ENCODE data around the gene TMEM244. TPM values are rescaled to one million over a fixed set of nuclear protein-coding genes. Genes with fewer than 3 reads are reported as not detected.

The TMEM244 gene
- total RNA-seq, 1 donor from 2014 or later: not detected

DNA sequence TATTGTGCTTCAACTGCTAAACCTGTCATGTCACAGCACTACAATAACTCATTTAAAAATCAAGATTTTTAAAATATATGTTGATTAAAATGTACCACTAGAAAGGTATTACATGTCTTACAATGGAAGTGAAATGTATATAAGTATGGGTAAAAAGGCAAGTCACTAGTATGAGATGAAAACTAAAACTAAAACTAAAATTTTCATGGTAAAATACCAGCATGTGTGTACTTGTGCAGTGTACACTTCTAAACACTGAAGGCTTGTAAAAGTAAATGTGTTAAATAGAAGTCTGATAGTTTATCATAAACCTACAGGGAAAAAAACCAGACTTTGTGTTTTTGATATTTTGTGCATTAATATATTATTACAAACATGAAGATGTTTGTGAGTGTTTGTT lies 13.7 kb upstream of the TMEM244 start:
- H4K20me1 ChIP-seq (ENCODE audit: insufficient read depth, low read length): no peaks in the 10 kb centered on the region

DNA sequence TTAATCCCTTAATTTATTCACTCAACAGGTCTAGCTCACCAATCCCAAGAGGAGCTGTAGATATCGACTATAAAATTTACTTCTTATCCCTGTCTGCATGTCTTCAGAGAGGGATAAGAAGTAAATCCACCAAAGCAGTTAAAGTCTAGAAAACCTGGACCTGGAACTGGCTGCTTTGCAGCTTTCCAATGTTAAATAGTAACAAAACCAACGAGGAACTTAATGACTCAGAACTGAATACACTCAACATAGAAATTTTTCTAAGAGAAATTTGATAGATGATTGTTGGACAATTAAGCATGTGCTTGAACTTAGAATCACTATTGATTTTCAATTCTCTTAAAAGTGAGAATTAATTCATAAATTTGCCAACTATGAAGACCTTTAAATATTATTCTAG lies 11.5 kb upstream of the TMEM244 start:
- H3K36me3 ChIP-seq (ENCODE audit: insufficient read depth, low read length): no peaks in the 10 kb centered on the region
- Mint-ChIP-seq H3K27me3 (ENCODE audit: low read depth, unreplicated experiment) (peaks cover 2% of the 10 kb centered on the region), H3K27ac (ENCODE audit: unreplicated experiment) (no peak overlapping the region), H3K36me3 (ENCODE audit: low read depth, unreplicated experiment) (no peaks in the 10 kb centered on the region), H3K4me3 (ENCODE audit: unreplicated experiment) (no peak overlapping the region), H3K4me1 (ENCODE audit: low read depth, unreplicated experiment) (peaks cover 3% of the 10 kb centered on the region), H3K9me3 (ENCODE audit: unreplicated experiment) (no peaks in the 10 kb centered on the region)
- no peaks in the 10 kb centered on the region for H3K27me3 ChIP-seq (ENCODE audit: insufficient read depth, low read length)
- no peak overlapping the region for H3K4me2 ChIP-seq (ENCODE audit: low read length)
- H3K27ac ChIP-seq (ENCODE audit: low read depth, low read length): no peak overlapping the region
- TF ChIP-seq, protein P1, sequence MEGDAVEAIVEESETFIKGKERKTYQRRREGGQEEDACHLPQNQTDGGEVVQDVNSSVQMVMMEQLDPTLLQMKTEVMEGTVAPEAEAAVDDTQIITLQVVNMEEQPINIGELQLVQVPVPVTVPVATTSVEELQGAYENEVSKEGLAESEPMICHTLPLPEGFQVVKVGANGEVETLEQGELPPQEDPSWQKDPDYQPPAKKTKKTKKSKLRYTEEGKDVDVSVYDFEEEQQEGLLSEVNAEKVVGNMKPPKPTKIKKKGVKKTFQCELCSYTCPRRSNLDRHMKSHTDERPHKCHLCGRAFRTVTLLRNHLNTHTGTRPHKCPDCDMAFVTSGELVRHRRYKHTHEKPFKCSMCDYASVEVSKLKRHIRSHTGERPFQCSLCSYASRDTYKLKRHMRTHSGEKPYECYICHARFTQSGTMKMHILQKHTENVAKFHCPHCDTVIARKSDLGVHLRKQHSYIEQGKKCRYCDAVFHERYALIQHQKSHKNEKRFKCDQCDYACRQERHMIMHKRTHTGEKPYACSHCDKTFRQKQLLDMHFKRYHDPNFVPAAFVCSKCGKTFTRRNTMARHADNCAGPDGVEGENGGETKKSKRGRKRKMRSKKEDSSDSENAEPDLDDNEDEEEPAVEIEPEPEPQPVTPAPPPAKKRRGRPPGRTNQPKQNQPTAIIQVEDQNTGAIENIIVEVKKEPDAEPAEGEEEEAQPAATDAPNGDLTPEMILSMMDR (IDR thresholded peaks at IDR 0.05; ENCODE audit: insufficient read depth, low read depth, low read length): no peak
- TF ChIP-seq EZH2 (IDR thresholded peaks at IDR 0.05; ENCODE audit: insufficient read depth, low read length): no peak
- no peak overlapping the region for H3K4me3 ChIP-seq (ENCODE audit: insufficient read depth, low read depth, low read length)
- H3K9ac ChIP-seq (ENCODE audit: low read length): no peak overlapping the region
- H3K79me2 ChIP-seq (ENCODE audit: insufficient read depth, low read length): no peaks in the 10 kb centered on the region
- peaks cover 5% of the 10 kb centered on the region for H3K4me1 ChIP-seq (ENCODE audit: insufficient read depth, low read length)
- H4K20me1 ChIP-seq (ENCODE audit: insufficient read depth, low read length): no peaks in the 10 kb centered on the region
- DNase-seq (ENCODE audit: low read depth) (no peak), FAIRE-seq (no peak)
- H3K9me3 ChIP-seq (ENCODE audit: insufficient read depth, low read depth, low read length): no peaks in the 10 kb centered on the region
- no peak overlapping the region for H2AFZ ChIP-seq (ENCODE audit: low read depth, low read length)

More for the DNA sequence above, 13.7 kb upstream of the TMEM244 start:
- no peak overlapping the region for H3K9ac ChIP-seq (ENCODE audit: low read length)
- no peak overlapping the region for H3K4me3 ChIP-seq (ENCODE audit: insufficient read depth, low read depth, low read length)
- no peak overlapping the region for H3K4me2 ChIP-seq (ENCODE audit: low read length)
- Mint-ChIP-seq H3K36me3 (ENCODE audit: low read depth, unreplicated experiment) (no peaks in the 10 kb centered on the region), H3K4me1 (ENCODE audit: low read depth, unreplicated experiment) (no peaks in the 10 kb centered on the region), H3K9me3 (ENCODE audit: unreplicated experiment) (peaks cover 8% of the 10 kb centered on the region), H3K4me3 (ENCODE audit: unreplicated experiment) (no peak overlapping the region), H3K27me3 (ENCODE audit: low read depth, unreplicated experiment) (peaks cover 2% of the 10 kb centered on the region), H3K27ac (ENCODE audit: unreplicated experiment) (no peak overlapping the region)
- no peaks in the 10 kb centered on the region for H3K36me3 ChIP-seq (ENCODE audit: insufficient read depth, low read length)
- no peaks in the 10 kb centered on the region for H3K4me1 ChIP-seq (ENCODE audit: insufficient read depth, low read length)
- no peaks in the 10 kb centered on the region for H3K79me2 ChIP-seq (ENCODE audit: insufficient read depth, low read length)
- no peak for FAIRE-seq
- no peak overlapping the region for H2AFZ ChIP-seq (ENCODE audit: low read depth, low read length)
- no peaks in the 10 kb centered on the region for H3K27me3 ChIP-seq (ENCODE audit: insufficient read depth, low read length)
- TF ChIP-seq, protein P1 (IDR thresholded peaks at IDR 0.05; ENCODE audit: insufficient read depth, low read depth, low read length): no peak
- no peak for TF ChIP-seq EZH2 (IDR thresholded peaks at IDR 0.05; ENCODE audit: insufficient read depth, low read length)
- no peak overlapping the region for H3K27ac ChIP-seq (ENCODE audit: low read depth, low read length)
- DNase-seq (ENCODE audit: low read depth): no peak
- H3K9me3 ChIP-seq (ENCODE audit: insufficient read depth, low read depth, low read length): no peaks in the 10 kb centered on the region

DNA sequence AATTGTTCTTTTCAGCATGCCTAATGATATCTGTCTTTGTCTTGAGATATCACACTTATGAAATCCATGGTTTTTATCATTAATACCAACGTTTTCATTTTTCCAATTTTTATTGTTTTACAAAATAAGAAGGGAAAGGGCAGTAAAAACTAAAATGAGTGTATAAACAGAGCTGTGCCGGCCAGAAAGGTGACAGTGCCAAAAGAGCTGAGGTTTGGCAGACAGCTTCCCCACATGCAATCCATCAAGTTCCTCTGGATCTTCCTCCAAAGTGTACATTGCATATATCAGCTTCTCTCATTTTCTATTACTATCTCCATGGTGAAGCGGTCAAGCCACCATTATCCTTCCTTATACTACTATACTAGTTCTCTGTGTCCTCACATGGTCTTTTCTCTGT lies 10.1 kb upstream of the TMEM244 start:
- no peak overlapping the region for H2AFZ ChIP-seq (ENCODE audit: low read depth, low read length)
- Mint-ChIP-seq H3K27ac (ENCODE audit: unreplicated experiment) (no peak overlapping the region), H3K36me3 (ENCODE audit: low read depth, unreplicated experiment) (no peaks in the 10 kb centered on the region), H3K4me3 (ENCODE audit: unreplicated experiment) (no peak overlapping the region), H3K9me3 (ENCODE audit: unreplicated experiment) (no peaks in the 10 kb centered on the region), H3K27me3 (ENCODE audit: low read depth, unreplicated experiment) (peaks cover 2% of the 10 kb centered on the region), H3K4me1 (ENCODE audit: low read depth, unreplicated experiment) (peaks cover 3% of the 10 kb centered on the region)
- no peak overlapping the region for H3K4me2 ChIP-seq (ENCODE audit: low read length)
- no peak overlapping the region for H3K27ac ChIP-seq (ENCODE audit: low read depth, low read length)
- no peaks in the 10 kb centered on the region for H3K27me3 ChIP-seq (ENCODE audit: insufficient read depth, low read length)
- H3K9ac ChIP-seq (ENCODE audit: low read length): no peak overlapping the region
- TF ChIP-seq, protein P1 (IDR thresholded peaks at IDR 0.05; ENCODE audit: insufficient read depth, low read depth, low read length): no peak
- TF ChIP-seq EZH2 (IDR thresholded peaks at IDR 0.05; ENCODE audit: insufficient read depth, low read length): no peak
- FAIRE-seq (no peak), DNase-seq (ENCODE audit: low read depth) (no peak)
- no peaks in the 10 kb centered on the region for H3K36me3 ChIP-seq (ENCODE audit: insufficient read depth, low read length)
- H3K9me3 ChIP-seq (ENCODE audit: insufficient read depth, low read depth, low read length): no peaks in the 10 kb centered on the region
- peaks cover 6% of the 10 kb centered on the region for H3K4me1 ChIP-seq (ENCODE audit: insufficient read depth, low read length)
- no peaks in the 10 kb centered on the region for H4K20me1 ChIP-seq (ENCODE audit: insufficient read depth, low read length)
- H3K4me3 ChIP-seq (ENCODE audit: insufficient read depth, low read depth, low read length): no peak overlapping the region
- H3K79me2 ChIP-seq (ENCODE audit: insufficient read depth, low read length): no peaks in the 10 kb centered on the region
